ENCODE results near the gene HDAC4.

The HDAC4 gene

GRCh38 chr2:239321596-239322415 lies 79.0 kb downstream of the HDAC4 start:
- DNase-seq: no peak

- DNase-seq: no peak
Measured at GRCh38 chr2:239318790-239319661, 81.8 kb downstream of the HDAC4 start.

GRCh38 chr2:239318151-239318611 lies 82.6 kb downstream of the HDAC4 start:
- no peak for DNase-seq

DNA sequence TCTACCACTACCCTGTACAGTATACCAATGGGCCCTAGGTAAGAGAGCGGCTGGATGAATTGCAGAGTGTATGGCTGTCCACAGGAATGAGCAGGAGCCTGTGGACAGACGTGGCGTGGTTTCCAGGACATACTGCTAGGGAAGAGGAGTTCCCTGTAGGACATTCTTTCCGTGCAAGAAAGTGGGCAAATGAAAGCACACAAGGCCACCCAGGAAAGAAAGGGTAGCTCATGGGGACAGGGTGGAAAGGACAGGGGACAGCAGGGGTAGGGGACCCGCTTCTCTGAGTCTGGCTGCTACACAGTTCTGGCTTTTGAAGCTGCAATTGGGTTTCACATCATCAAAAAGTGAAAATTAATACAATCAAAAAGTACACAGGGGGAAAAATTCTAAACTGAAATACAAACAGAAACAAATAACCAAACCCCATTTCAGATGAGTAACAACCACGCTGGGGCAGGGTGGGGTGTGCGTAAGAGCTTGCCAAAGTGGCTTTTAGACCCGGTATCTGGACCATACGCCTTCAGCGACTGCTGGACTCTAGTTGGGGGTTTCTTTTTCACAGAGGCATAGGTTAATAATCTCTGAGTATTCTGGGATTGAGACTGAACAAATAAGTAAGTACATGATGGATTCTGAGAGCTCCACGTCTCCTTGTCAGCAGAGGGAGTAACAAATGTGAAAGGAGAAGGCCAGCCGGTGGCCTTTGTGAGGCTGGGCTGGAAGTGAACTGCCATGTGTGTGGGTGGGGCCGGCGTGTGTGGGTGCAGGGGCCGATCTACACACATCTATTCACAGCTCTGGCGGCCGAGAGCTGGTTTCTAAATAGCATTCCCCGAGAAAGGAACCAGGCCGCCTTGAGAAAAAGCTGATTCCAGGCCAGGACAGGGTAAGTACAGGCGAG lies 84.0 kb downstream of the HDAC4 start:
- no peak for DNase-seq

DNA sequence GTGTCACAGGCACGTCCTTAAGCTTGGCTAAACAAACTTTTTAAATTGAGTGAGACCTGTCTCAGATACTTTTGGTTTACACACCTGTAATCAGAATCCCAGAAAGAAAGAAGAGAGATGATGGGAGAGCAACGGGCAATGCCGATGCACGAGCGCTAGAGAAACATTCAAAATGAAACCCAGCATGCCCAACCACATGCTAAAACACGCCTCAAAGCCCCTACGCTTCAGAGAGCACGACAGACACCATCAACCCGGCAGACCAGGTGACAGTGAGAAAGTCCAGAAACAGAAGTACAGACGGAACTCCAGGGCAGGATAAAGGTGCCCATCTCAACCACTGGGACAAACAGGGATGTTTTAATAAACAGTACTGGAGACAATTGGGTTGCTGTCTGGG lies 85.5 kb downstream of the HDAC4 start:
- no peak for DNase-seq

- no peak for DNase-seq
Measured at GRCh38 chr2:239313776-239314175, 87.0 kb downstream of the HDAC4 start.

- no peak for DNase-seq
Measured at GRCh38 chr2:239312741-239313667, 87.8 kb downstream of the HDAC4 start.

DNA sequence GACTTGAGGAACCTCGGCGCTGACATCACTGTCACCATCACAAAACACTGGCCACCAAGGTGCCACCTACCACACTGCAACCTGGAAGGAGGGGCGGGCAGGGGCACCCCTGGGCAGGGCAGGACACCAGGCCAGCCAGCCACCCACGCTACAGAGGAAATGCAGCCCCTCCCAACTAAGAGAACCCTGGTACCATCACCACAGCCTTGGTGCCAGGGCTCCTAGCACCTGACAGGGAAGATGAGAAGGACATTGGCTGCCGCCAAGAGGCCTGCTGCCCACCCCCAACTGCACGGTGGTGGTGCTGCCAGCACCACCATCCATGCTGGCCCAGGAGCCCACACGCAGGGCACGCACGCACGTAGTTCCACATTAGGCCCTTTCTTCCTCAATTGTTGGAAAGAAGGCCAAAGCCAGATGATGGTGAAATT lies 88.7 kb downstream of the HDAC4 start:
- no peak for DNase-seq

DNA sequence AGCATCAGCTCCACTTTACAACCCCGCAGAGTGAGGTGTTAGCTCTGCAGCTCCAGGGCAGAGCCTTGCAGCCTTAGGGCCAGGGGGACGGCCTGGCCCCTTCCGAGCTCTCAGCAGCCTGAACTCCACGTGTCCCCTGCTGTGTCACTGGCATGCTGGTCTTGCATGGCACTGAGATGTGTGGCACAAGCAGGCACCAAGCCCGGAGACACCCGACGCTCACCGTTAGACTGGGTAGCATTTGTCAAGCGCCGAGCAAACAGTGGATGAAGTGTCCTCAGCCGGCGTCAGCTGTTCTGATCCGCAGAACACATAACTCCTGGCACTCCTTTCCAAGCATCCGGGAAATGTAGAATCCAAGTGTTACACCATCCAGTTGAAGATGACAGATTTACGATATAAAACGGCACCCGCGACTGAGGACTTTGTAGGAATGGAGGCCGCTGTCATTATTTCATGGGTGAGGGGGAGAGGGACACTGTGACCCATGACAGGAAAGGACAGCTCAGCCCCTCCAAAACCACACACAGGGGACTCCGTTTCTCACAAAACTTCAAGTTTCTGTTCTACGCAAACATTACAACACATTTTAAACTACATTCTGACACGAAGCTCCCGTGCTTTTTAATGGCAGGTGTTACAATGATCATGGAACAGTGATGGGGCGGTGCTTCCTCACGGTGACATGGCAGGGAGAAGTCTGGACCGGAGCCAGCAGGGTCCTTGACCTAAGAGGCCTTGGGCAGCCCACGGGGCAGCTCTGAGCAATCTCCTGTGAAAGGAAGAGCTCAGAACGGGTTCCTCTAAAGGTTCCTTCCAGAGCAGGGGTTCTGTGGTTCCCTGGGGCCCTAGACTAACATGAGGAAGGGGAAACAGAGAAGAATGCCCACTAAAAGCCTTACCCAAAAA lies 89.4 kb downstream of the HDAC4 start:
- no peak for DNase-seq

- no peak for DNase-seq
Measured at GRCh38 chr2:239310401-239311061, 90.3 kb downstream of the HDAC4 start.

- DNase-seq: no peak
Measured at GRCh38 chr2:239309398-239310245, 91.2 kb downstream of the HDAC4 start.

GRCh38 chr2:239308661-239309397 lies 92.0 kb downstream of the HDAC4 start:
- DNase-seq: no peak

- no peak for DNase-seq
Measured at GRCh38 chr2:239307921-239308613, 92.8 kb downstream of the HDAC4 start.

- no peak for DNase-seq
Measured at GRCh38 chr2:239307221-239307569, 93.6 kb downstream of the HDAC4 start.

DNA sequence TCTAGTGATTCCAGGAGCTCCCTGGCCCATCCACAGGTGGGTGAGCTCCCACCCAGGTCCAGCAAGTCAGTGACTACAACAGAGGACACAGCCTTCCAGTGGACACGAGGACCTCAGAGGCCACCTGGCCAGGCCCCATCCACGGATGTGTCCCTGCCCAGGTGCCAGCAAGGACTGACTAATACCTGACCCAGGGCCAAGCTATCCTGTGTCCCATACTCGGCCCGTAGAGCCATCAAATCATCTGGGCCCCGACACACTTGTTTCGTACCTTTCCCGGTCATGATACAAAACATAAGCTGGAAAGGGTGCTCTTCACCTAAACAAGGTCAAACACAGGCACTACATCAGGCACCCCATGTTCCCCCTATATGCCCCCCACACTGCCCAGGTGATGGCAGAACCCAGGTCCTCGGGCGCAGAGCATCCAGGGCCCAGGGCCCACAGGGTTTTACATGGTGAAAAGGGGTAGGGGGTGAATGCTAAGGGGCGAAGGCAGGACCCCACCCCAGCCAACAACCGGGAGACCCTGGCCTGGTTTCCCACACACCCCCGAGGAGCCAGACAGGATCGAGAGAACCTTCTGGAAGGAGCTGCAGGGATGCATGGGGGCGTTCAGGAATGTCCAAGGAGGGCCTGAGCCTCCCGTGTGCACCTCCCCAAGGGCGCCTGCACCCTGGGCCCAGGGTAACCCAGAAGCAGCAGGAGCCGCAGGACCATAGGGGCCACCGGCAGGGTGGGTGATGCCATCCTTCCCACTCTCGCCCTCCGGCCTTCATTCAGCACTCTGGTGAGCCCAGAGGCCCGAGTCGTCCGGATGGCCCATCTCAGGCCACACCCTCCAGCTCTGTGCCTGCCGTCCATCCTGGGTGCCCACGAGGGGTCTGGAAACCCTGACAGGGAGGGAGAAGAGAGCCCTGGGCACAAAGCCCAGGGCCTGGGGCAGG lies 94.3 kb downstream of the HDAC4 start:
- DNase-seq: no peak

- DNase-seq: no peak
Measured at GRCh38 chr2:239305771-239306170, 95.0 kb downstream of the HDAC4 start.

GRCh38 chr2:239305222-239305575 lies 95.6 kb downstream of the HDAC4 start:
- DNase-seq: no peak
